Urinary bladder (tissue), 4 donors: ENCODE data around the gene S100A5. TPM values are rescaled to one million over a fixed set of nuclear protein-coding genes. Genes with fewer than 3 reads are reported as not detected.
"Not testable (repeated sequence)": the region's sequence is repeated elsewhere in the genome, so short reads cannot be mapped to it uniquely, and the experiment has no call there.

Experiments used
- DNase-seq: peaks from one replicate; pipeline ENCODE4 v3.0.0-alpha.2; 2015; ENCODE audit errors: extremely low spot score
- H3K27ac ChIP-seq: one replicate; pipeline ENCODE4 v1.5.1; 2013; ENCODE audit warnings: low read depth, mild to moderate bottlenecking, moderate library complexity
- H3K36me3 ChIP-seq: one replicate; pipeline ENCODE4 v1.6.1; 2013; ENCODE audit warnings: mild to moderate bottlenecking, moderate library complexity; ENCODE audit not compliant: insufficient read depth
- H3K4me1 ChIP-seq: one replicate; pipeline ENCODE4 v1.6.1; 2013; ENCODE audit warnings: mild to moderate bottlenecking, moderate library complexity; ENCODE audit not compliant: insufficient read depth
- H3K4me3 ChIP-seq: one replicate; pipeline ENCODE4 v1.5.1; 2013; ENCODE audit warnings: low read depth, low read length
- WGBS: extraction: QIAGEN DNeasy Blood & Tissue Kit; methylation state at CpG from one replicate; pipeline ENCODE4 v1.1.7; 2013; 5-methylcytosine and 5-hydroxymethylcytosine counted together
- polyA plus RNA-seq: library from polyadenylated mRNA; stranded (reverse); fragments of 200-250 nt; gene quantifications from one replicate; pipeline ENCODE4 v1.2.3, GENCODE V29; 2013
- total RNA-seq: library from RNA; depleted of rRNA; stranded (reverse); fragments of >200 nt; gene quantifications from one replicate; pipeline ENCODE4 v1.2.3, GENCODE V29; 2014
- donor health status: healthy with polysubstance abuse.
- donor health status: healthy.

The S100A5 gene
- not detected for total RNA-seq
- polyA plus RNA-seq: 0.42 TPM

- peak within 1 kb of the TSS; percentile 49 for H3K27ac ChIP-seq
- peaks cover 2% of the 10 kb centered on the region for H3K4me1 ChIP-seq
- WGBS: 77% methylated on average over 11 of the region's 11 CpGs
- DNase-seq: no peak
- H3K36me3 ChIP-seq: no peaks in the 10 kb centered on the region
- H3K4me3 ChIP-seq: no peak within 1 kb of the TSS
These were observed at the start of gene S100A5 for GRCh38 chr1:153540394-153541361. TSS of gene S100A5 (minus strand) at chr1:153540934. CDS start at chr1:153540191, 743 bp downstream.

DNA sequence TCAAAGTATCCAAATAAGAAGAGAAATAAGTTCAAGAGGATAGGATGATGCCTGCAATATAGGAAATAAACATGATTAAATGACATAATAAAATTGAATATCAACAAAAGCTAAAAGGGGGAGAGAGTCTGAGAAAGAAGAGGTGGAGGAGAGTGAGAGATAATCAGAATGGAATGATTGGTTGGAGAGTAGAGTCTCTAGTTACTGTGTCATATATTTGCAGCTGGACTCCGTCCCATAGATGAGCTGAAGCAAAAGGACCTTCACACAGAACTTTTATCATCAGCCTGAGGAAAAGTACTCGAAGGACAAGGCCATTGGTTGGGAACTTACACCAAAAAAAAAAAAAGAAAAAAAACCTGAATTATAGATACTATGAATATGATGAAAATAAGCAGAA, 47.7 kb upstream of the S100A5 start:
- no peak for DNase-seq
- WGBS: 76% methylated on average over 2 of the region's 2 CpGs
- H3K36me3 ChIP-seq: no peaks in the 10 kb centered on the region
- no peak overlapping the region for H3K27ac ChIP-seq
- no peaks in the 10 kb centered on the region for H3K4me1 ChIP-seq
- no peak overlapping the region for H3K4me3 ChIP-seq

GRCh38 chr1:153588033-153588432, 47.3 kb upstream of the S100A5 start:
- WGBS: 93% methylated on average over 10 of the region's 10 CpGs
- H3K36me3 ChIP-seq, DNase-seq, H3K4me1 ChIP-seq, H3K27ac ChIP-seq, H3K4me3 ChIP-seq: not testable (repeated sequence)

GRCh38 chr1:153587314-153587713, 46.6 kb upstream of the S100A5 start:
- H3K27ac ChIP-seq: no peak overlapping the region
- no peaks in the 10 kb centered on the region for H3K36me3 ChIP-seq
- no peaks in the 10 kb centered on the region for H3K4me1 ChIP-seq
- no peak for DNase-seq
- H3K4me3 ChIP-seq: no peak overlapping the region
- WGBS: 62% methylated on average over 5 of the region's 5 CpGs

GRCh38 chr1:153586347-153586746, 45.6 kb upstream of the S100A5 start:
- no peak for DNase-seq
- Histone ChIP-seq H3K27ac (no peak overlapping the region), H3K4me3 (no peak overlapping the region), H3K4me1 (no peaks in the 10 kb centered on the region), H3K36me3 (no peaks in the 10 kb centered on the region)
- WGBS: 34% methylated on average over 1 of the region's 1 CpG

DNA sequence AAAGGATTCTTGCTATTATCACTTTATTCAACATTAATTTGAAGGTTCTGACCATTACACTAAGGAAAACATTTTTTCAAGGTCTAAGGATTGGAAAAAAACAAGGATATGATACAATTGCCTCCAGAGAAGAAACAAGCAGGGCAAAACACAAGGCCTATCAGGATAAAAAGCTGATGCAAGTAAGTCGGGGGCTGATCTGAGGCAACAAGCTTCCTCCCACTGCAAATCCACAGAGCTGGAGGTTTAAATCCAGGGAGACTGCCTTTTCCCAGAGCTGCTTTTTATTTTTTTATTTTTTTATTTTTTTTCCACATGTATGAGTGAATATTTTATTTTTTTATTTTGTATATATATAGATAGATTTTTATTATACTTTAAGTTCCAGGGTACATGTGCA, 44.3 kb upstream of the S100A5 start:
- Histone ChIP-seq H3K27ac (no peak overlapping the region), H3K36me3 (no peaks in the 10 kb centered on the region), H3K4me1 (no peaks in the 10 kb centered on the region), H3K4me3 (no peak overlapping the region)
- 89% methylated on average over 1 of the region's 1 CpG for WGBS
- no peak for DNase-seq

GRCh38 chr1:153583976-153584375, 43.2 kb upstream of the S100A5 start:
- H3K4me3 ChIP-seq: no peak overlapping the region
- no peaks in the 10 kb centered on the region for H3K4me1 ChIP-seq
- no peak overlapping the region for H3K27ac ChIP-seq
- 85% methylated on average over 2 of the region's 2 CpGs for WGBS
- DNase-seq: no peak
- no peaks in the 10 kb centered on the region for H3K36me3 ChIP-seq

DNA sequence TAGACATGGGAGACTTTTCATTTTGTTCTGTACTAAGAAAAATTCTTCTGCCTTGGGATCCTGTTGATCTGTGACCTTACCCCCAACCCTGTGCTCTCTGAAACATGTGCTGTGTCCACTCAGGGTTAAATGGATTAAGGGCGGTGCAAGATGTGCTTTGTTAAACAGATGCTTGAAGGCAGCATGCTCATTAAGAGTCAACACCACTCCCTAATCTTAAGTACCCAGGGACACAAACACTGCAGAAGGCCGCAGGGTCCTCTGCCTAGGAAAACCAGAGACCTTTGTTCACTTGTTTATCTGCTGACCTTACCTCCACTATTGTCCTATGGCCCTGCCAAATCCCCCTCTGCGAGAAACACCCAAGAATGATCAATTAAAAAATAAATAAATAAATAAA, 42.8 kb upstream of the S100A5 start:
- not testable (repeated sequence) for H3K4me3 ChIP-seq, H3K36me3 ChIP-seq, H3K4me1 ChIP-seq, DNase-seq, H3K27ac ChIP-seq
- WGBS: 91% methylated on average over 3 of the region's 3 CpGs

DNA sequence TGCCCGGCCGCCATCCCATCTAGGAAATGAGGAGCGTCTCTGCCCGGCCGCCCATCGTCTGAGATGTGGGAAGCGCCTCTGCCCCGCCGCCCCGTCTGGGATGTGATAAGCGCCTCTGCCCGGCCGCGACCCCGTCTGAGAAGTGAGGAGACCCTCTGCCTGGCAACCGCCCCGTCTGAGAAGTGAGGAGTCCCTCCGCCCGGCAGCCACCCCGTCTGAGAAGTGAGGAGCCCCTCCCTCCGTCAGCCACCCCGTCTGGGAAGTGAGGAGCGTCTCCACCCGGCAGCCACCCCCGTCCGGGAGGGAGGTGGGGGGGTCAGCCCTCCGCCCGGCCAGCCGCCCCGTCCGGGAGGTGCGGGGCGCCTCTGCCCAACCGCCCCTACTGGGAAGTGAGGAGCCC, 42.1 kb upstream of the S100A5 start:
- H3K27ac ChIP-seq, H3K4me1 ChIP-seq, H3K36me3 ChIP-seq, H3K4me3 ChIP-seq, DNase-seq: not testable (repeated sequence)
- 93% methylated on average over 32 of the region's 34 CpGs for WGBS

- 91% methylated on average over 3 of the region's 3 CpGs for WGBS
- Histone ChIP-seq H3K4me3 (no peak overlapping the region), H3K36me3 (no peaks in the 10 kb centered on the region), H3K27ac (no peak overlapping the region), H3K4me1 (no peaks in the 10 kb centered on the region)
- no peak for DNase-seq
These were observed 38.2 kb upstream of the S100A5 start for GRCh38 chr1:153578936-153579335.

- H3K4me1 ChIP-seq: no peaks in the 10 kb centered on the region
- no peak overlapping the region for H3K27ac ChIP-seq
- H3K36me3 ChIP-seq: no peaks in the 10 kb centered on the region
- no peak for DNase-seq
- no peak overlapping the region for H3K4me3 ChIP-seq
These were observed 37.8 kb upstream of the S100A5 start for GRCh38 chr1:153578490-153578889.

DNA sequence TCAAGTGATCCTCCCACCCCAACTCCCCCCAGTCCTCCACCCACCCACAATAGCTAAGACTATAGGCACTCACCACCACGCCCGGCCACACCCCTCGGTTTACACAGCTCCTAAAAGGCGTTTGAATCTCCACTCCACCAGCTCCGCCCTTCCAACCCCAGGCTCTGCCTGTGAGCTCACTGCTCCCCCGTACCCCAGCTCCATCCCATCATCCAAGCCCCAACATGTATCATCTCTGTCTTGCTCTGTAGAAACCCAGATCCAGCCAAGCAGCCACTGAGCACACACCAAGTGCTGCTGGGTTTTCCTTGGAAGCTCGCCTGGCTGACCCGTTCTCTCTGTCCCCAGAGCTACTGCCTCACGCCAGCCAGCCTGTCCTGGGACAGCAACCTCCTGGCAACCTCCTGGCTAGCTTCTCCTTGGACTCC, 36.9 kb upstream of the S100A5 start:
- no peak overlapping the region for H3K4me3 ChIP-seq
- 68% methylated on average over 9 of the region's 9 CpGs for WGBS
- no peak for DNase-seq
- H3K27ac ChIP-seq: no peak overlapping the region
- no peaks in the 10 kb centered on the region for H3K36me3 ChIP-seq
- H3K4me1 ChIP-seq: no peaks in the 10 kb centered on the region

GRCh38 chr1:153577138-153577537, 36.4 kb upstream of the S100A5 start:
- no peak for DNase-seq
- Histone ChIP-seq H3K4me1 (no peaks in the 10 kb centered on the region), H3K4me3 (no peak overlapping the region), H3K27ac (no peak overlapping the region), H3K36me3 (no peaks in the 10 kb centered on the region)
- 71% methylated on average over 4 of the region's 4 CpGs for WGBS

GRCh38 chr1:153575497-153575896, 34.8 kb upstream of the S100A5 start:
- WGBS: 83% methylated on average over 10 of the region's 10 CpGs
- not testable (repeated sequence) for DNase-seq

More at GRCh38 chr1:153575497-153575896, 34.8 kb upstream of the S100A5 start:
- not testable (repeated sequence) for H3K27ac ChIP-seq, H3K36me3 ChIP-seq, H3K4me3 ChIP-seq, H3K4me1 ChIP-seq
